Endothelial cell of umbilical vein (primary cell): ENCODE measurements around the gene PRRC2A. TPM values are rescaled to one million over a fixed set of nuclear protein-coding genes. Genes with fewer than 3 reads are reported as not detected.

Source experiments
- BruUV-seq: library from RNA; stranded (reverse); fragments of 400-500 nt; replicated peaks from 2 replicates; lab custom pipeline; 2021; lab: Mats Ljungman, UMichigan
- CTCF ChIA-PET: fragments of 300-600, 350-600 bp; sonication (Branson Sonifier 250); formaldehyde crosslinking; loops from one replicate; lab custom pipeline; 2021; ENCODE audit warnings: antibody characterized with exemption, inconsistent platforms; lab: Charles Lee
- POLR2A ChIA-PET: fragments of 300-600, 350-600 bp; sonication (Branson Sonifier 250); formaldehyde crosslinking; loops from one replicate; lab custom pipeline; 2021; ENCODE audit warnings: antibody characterized with exemption, inconsistent platforms; lab: Charles Lee
- DNase-seq: peaks from one replicate; pipeline ENCODE4 v3.0.0-alpha.2; 2011; ENCODE audit warnings: low read depth, low spot score
- FAIRE-seq: peaks from 2 replicates; lab custom pipeline; 2011; peaks lifted over from hg19 to GRCh38; lab: Jason Lieb, UNC
- H2AFZ ChIP-seq: 2 replicates; pipeline ENCODE4 v1.6.0; 2012; ENCODE audit warnings: low read depth, low read length, control low read depth, inconsistent platforms
- H3K27ac ChIP-seq: 2 replicates; pipeline ENCODE4 v1.5.1; 2011; ENCODE audit warnings: low read depth, mild to moderate bottlenecking, control low read depth, low read length, moderate library complexity; ENCODE audit not compliant: insufficient read depth
- H3K27me3 ChIP-seq, 2 experiments: 2 replicates each; pipeline versions ENCODE4 v1.6.0 to v1.6.1; 2011; ENCODE audit warnings: low read length in 2 of 2, mixed read lengths in 1 of 2; ENCODE audit not compliant: control insufficient read depth in 2 of 2, insufficient read depth in 2 of 2
- H3K36me3 ChIP-seq, 2 experiments: 2 replicates in 1 of 2; 3 replicates in 1 of 2; pipeline ENCODE4 v1.5.1; 2011; ENCODE audit warnings: low read length in 2 of 2, mild to moderate bottlenecking in 1 of 2, moderate library complexity in 1 of 2; ENCODE audit not compliant: control insufficient read depth in 2 of 2, insufficient read depth in 2 of 2; ENCODE audit errors: extremely low read depth in 1 of 2
- H3K4me1 ChIP-seq: 3 replicates; pipeline ENCODE4 v1.5.1; 2011; ENCODE audit warnings: mild to moderate bottlenecking, low read length; ENCODE audit not compliant: control insufficient read depth, insufficient read depth; ENCODE audit errors: extremely low read depth
- H3K4me2 ChIP-seq: 2 replicates; pipeline ENCODE4 v1.6.1; 2011; ENCODE audit warnings: low read length, control low read depth, mixed read lengths; ENCODE audit not compliant: insufficient read depth
- H3K4me3 ChIP-seq, 3 experiments: fragments of 200-600 bp in 1 of 3; sonication (generic), shearing (Covaris generic) in 1 of 3; replicated peaks in 1 of 3; 2 replicates each; pipeline ENCODE4 v1.5.1; 2011 to 2016; ENCODE audit warnings: control low read depth in 3 of 3, low read length in 3 of 3, mild to moderate bottlenecking in 2 of 3, inconsistent platforms in 1 of 3, low read depth in 1 of 3, moderate library complexity in 1 of 3; ENCODE audit not compliant: insufficient read depth in 1 of 3
- H3K79me2 ChIP-seq: 2 replicates; pipeline ENCODE4 v1.6.0; 2012; ENCODE audit warnings: low read length, inconsistent platforms; ENCODE audit not compliant: control insufficient read depth, insufficient read depth
- H3K9ac ChIP-seq: replicated peaks from 2 replicates; pipeline ENCODE3; 2011; ENCODE audit warnings: low read length, control low read depth; ENCODE audit not compliant: insufficient read depth; ENCODE audit errors: extremely low read depth
- H3K9me1 ChIP-seq: replicated peaks from 3 replicates; pipeline ENCODE4 v1.6.0; 2011; ENCODE audit warnings: mild to moderate bottlenecking, low read length; ENCODE audit not compliant: control insufficient read depth, insufficient read depth; ENCODE audit errors: extremely low read depth
- H3K9me3 ChIP-seq: replicated peaks from 2 replicates; pipeline ENCODE4 v1.5.1; 2012; ENCODE audit warnings: low read length, inconsistent platforms; ENCODE audit not compliant: control insufficient read depth, insufficient read depth
- H4K20me1 ChIP-seq: replicated peaks from 2 replicates; pipeline ENCODE3; 2011; ENCODE audit warnings: mild to moderate bottlenecking, low read length; ENCODE audit not compliant: control insufficient read depth, insufficient read depth; ENCODE audit errors: extremely low read depth
- CTCF ChIP-seq, 2 donors: IDR thresholded peaks; 1 replicate in 1 of 2; 2 replicates in 1 of 2; pipeline ENCODE4 v1.5.1; 2011; ENCODE audit warnings: low read length in 2 of 2, mild to moderate bottlenecking in 2 of 2, moderate library complexity in 2 of 2, control low read depth in 1 of 2, inconsistent platforms in 1 of 2, low read depth in 1 of 2; ENCODE audit not compliant: insufficient read depth in 1 of 2; ENCODE audit errors: extremely low read depth in 1 of 2
- EZH2 ChIP-seq: IDR thresholded peaks from 2 replicates; pipeline ENCODE4 v1.6.1; 2012; ENCODE audit warnings: borderline replicate concordance, low read depth, mild to moderate bottlenecking, moderate library complexity, low read length, inconsistent platforms; ENCODE audit not compliant: severe bottlenecking
- FOS ChIP-seq: IDR thresholded peaks from 2 replicates; pipeline ENCODE4 v1.6.1; 2011; ENCODE audit warnings: mild to moderate bottlenecking, low read length, moderate library complexity, borderline replicate concordance; ENCODE audit not compliant: insufficient read depth
- GATA2 ChIP-seq: IDR thresholded peaks from 2 replicates; pipeline ENCODE4 v1.7.0; 2011; ENCODE audit warnings: low read depth, mild to moderate bottlenecking, moderate library complexity, mixed read lengths, low read length; ENCODE audit not compliant: insufficient read length, insufficient read depth
- JUN ChIP-seq: IDR thresholded peaks from 2 replicates; pipeline ENCODE4 v1.6.1; 2011; ENCODE audit warnings: borderline replicate concordance, low read depth; ENCODE audit not compliant: insufficient read length, insufficient read depth
- MYC ChIP-seq: IDR thresholded peaks from one replicate; pipeline ENCODE4 v1.6.1; 2011; ENCODE audit warnings: mild to moderate bottlenecking, low read depth, low read length
- POLR2A ChIP-seq: IDR thresholded peaks from 2 replicates; pipeline ENCODE4 v1.6.1; 2012; ENCODE audit warnings: low read depth, mild to moderate bottlenecking, control low read depth, low read length
- POLR2AphosphoS5 ChIP-seq: IDR thresholded peaks from 2 replicates; pipeline ENCODE4 v1.6.1; 2012; ENCODE audit warnings: low read depth, mild to moderate bottlenecking, control low read depth, low read length, moderate library complexity; ENCODE audit not compliant: insufficient read depth
- dilution Hi-C: fragments of 300-500 bp; cut with MboI; formaldehyde crosslinking; loops from one replicate; pipeline ENCODE4 v1.15.0; 2019; ENCODE audit warnings: low sequenced_read_pairs; ENCODE audit not compliant: extremely low pct_ligation_motif_present
- intact Hi-C: fragments of 100-400 bp; cut with micrococcal nuclease; formaldehyde crosslinking; loops from one replicate; pipeline ENCODE4 v1.10.0; 2022
- polyA plus RNA-seq, 4 experiments: library from polyadenylated mRNA; depleted of rRNA in 3 of 4; stranded (reverse) in 3 of 4; unstranded in 1 of 4; fragments of >200 nt; gene quantifications; 2 replicates each; pipeline versions ENCODE4 v1.2.1 to v1.2.3, GENCODE V29; 2011 to 2012; ENCODE audit warnings: missing spikeins in 1 of 4
- total RNA-seq: library from RNA; stranded (reverse); gene quantifications from 2 replicates; pipeline ENCODE4 v1.2.3, GENCODE V29; 2021
- TF ChIP-seq, protein P1 (sequence below): IDR thresholded peaks from 2 replicates; pipeline ENCODE4 v1.6.1; 2011; ENCODE audit not compliant: insufficient read depth, insufficient read length

PRRC2A gene
- total and polyA plus RNA-seq, 2 donors (not counting 3 experiments of a cell fraction or from before 2014, with no cell fraction given) = 88.4 to 229 TPM

- no TSS peak for BruUV-seq
- no peak within 1 kb of the TSS for H3K9ac ChIP-seq
- H3K9me3 ChIP-seq = no peaks in the 10 kb centered on the region
- no peak within 1 kb of the TSS for H3K4me3 ChIP-seq
- intact Hi-C loops = no loop called here
- no peaks in the 10 kb centered on the region for H3K36me3 ChIP-seq
- ChIA-PET CTCF (interaction anchor here (2.5 kb wide), 1 partner anchor 16 kb away, joined by 8 read pairs; no protein-coding TSS in a partner anchor), POLR2A (no interaction called here)
- H3K27ac ChIP-seq = no peak within 1 kb of the TSS
- H3K79me2 ChIP-seq = no peaks in the 10 kb centered on the region
- TF ChIP-seq JUN (no peak), MYC (no peak), FOS (no peak), POLR2A (no peak), CTCF (IDR thresholded peaks at IDR 0.05; ENCODE audit: extremely low read depth in 1 of 2, insufficient read depth in 1 of 2, low read depth in 1 of 2, low read length in 2 of 2) (no peak), POLR2AphosphoS5 (no peak), EZH2 (no peak), GATA2 (no peak)
- TF ChIP-seq, protein P1, sequence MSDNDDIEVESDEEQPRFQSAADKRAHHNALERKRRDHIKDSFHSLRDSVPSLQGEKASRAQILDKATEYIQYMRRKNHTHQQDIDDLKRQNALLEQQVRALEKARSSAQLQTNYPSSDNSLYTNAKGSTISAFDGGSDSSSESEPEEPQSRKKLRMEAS = no peak
- peaks cover 0 to 3% of the 10 kb centered on the region in 2 experiments for H3K27me3 ChIP-seq
- DNase-seq (no peak), FAIRE-seq (no peak)
- no peak within 1 kb of the TSS for H2AFZ ChIP-seq
- no peaks in the 10 kb centered on the region for H4K20me1 ChIP-seq
- no peaks in the 10 kb centered on the region for H3K9me1 ChIP-seq
- dilution Hi-C loops = no loop called here
- H3K4me2 ChIP-seq = no peak within 1 kb of the TSS
- no peaks in the 10 kb centered on the region for H3K4me1 ChIP-seq
Measured at GRCh38 chr6:31614684-31615578, 5.6 kb upstream of the PRRC2A start, which contains the start of gene AIF1. Gene AIF1, plus strand, starts transcription at chr6:31615234. Its CDS starts 96 bp downstream, at chr6:31615330.
